B cell (primary cell): ENCODE results near the gene DCDC2C. TPM values are rescaled to one million over a fixed set of nuclear protein-coding genes. Genes with fewer than 3 reads are reported as not detected.

Experiments used
- ATAC-seq: fragments of 200-7000 bp; cut with Tn5 transposase; one replicate; pipeline ENCODE4 v1.10.0; 2021; ENCODE audit warnings: low read depth, mild to moderate bottlenecking, moderate number of reproducible peaks, moderate library complexity
- CTCF ChIA-PET: fragments of 350-600 bp; sonication (Branson Sonifier 250); formaldehyde crosslinking; loops from one replicate; lab custom pipeline; 2021; ENCODE audit warnings: antibody characterized with exemption, inconsistent platforms; lab: Charles Lee
- POLR2A ChIA-PET: fragments of 350-600 bp; sonication (Branson Sonifier 250); formaldehyde crosslinking; loops from one replicate; lab custom pipeline; 2021; ENCODE audit warnings: antibody characterized with exemption; lab: Charles Lee
- DNase-seq: peaks from one replicate; pipeline ENCODE4 v3.0.0; 2013
- H2AFZ ChIP-seq: 2 replicates; pipeline ENCODE4 v1.6.1; 2012; ENCODE audit warnings: mild to moderate bottlenecking, low read depth, low read length; ENCODE audit not compliant: insufficient read depth, poor library complexity, severe bottlenecking
- H3K27ac ChIP-seq, 2 donors: 1 replicate in 1 of 2; 2 replicates in 1 of 2; pipeline ENCODE4 v1.5.1; 2012 to 2013; ENCODE audit warnings: low read length in 2 of 2, mild to moderate bottlenecking in 2 of 2, moderate library complexity in 1 of 2
- H3K27me3 ChIP-seq, 4 experiments: fragments of 200-600 bp in 1 of 4; sonication (generic) in 1 of 4; replicated peaks in 1 of 4; 1 replicate in 2 of 4; 2 replicates in 2 of 4; pipeline versions ENCODE4 v1.6.1 to v1.7.0; 2013 to 2016; ENCODE audit warnings: low read length in 3 of 4, mild to moderate bottlenecking in 2 of 4, mixed read lengths in 1 of 4, moderate library complexity in 1 of 4; ENCODE audit not compliant: insufficient read depth in 4 of 4, control insufficient read depth in 3 of 4; ENCODE audit errors: control extremely low read depth in 1 of 4
- H3K36me3 ChIP-seq, 2 experiments: replicated peaks in 1 of 2; 1 replicate in 1 of 2; 2 replicates in 1 of 2; pipeline versions ENCODE4 v1.6.1 to v1.7.1; 2013; ENCODE audit warnings: low read length in 1 of 2; ENCODE audit not compliant: insufficient read depth in 2 of 2, control insufficient read depth in 1 of 2; ENCODE audit errors: control extremely low read depth in 1 of 2, extremely low read depth in 1 of 2
- H3K4me1 ChIP-seq, 2 donors: fragments of 200-600 bp in 1 of 2; sonication (generic) in 1 of 2; 1 replicate in 1 of 2; 2 replicates in 1 of 2; pipeline versions ENCODE4 v1.5.1 to v1.6.1; 2013 to 2017; ENCODE audit warnings: low read length in 2 of 2; ENCODE audit not compliant: control insufficient read depth in 2 of 2, insufficient read depth in 2 of 2
- H3K4me2 ChIP-seq: replicated peaks from 2 replicates; pipeline ENCODE3; 2012; ENCODE audit warnings: mild to moderate bottlenecking, low read depth, low read length; ENCODE audit not compliant: poor library complexity, severe bottlenecking
- H3K4me3 ChIP-seq, 5 experiments: fragments of 200-600 bp in 1 of 5; sonication (generic) in 1 of 5; 1 replicate in 3 of 5; 2 replicates in 2 of 5; pipeline versions ENCODE4 v1.5.1 to v1.7.0; 2011 to 2016; ENCODE audit warnings: low read length in 4 of 5, mild to moderate bottlenecking in 4 of 5, low read depth in 2 of 5, control low read depth in 1 of 5, moderate library complexity in 1 of 5; ENCODE audit not compliant: insufficient read depth in 1 of 5; ENCODE audit errors: control extremely low read depth in 1 of 5, extremely low read depth in 1 of 5
- H3K79me2 ChIP-seq: fragments of 200-600 bp; sonication (generic); one replicate; pipeline ENCODE4 v1.6.0; 2016; ENCODE audit warnings: low read length; ENCODE audit not compliant: control insufficient read depth, insufficient read depth
- H3K9ac ChIP-seq: fragments of 200-600 bp; sonication (generic); 2 replicates; pipeline ENCODE4 v1.6.1; 2017; ENCODE audit warnings: mild to moderate bottlenecking, low read length, moderate library complexity
- H3K9me3 ChIP-seq, 3 donors: one replicate each; pipeline versions ENCODE4 v1.6.1 to v1.7.1; 2013; ENCODE audit warnings: low read length in 2 of 3; ENCODE audit not compliant: control insufficient read depth in 2 of 3, insufficient read depth in 1 of 3; ENCODE audit errors: control extremely low read depth in 1 of 3
- H4K20me1 ChIP-seq: 2 replicates; pipeline ENCODE4 v1.6.0; 2012; ENCODE audit warnings: mild to moderate bottlenecking, low read length; ENCODE audit not compliant: insufficient read depth, control insufficient read depth, poor library complexity, severe bottlenecking
- H3K27ac Mint-ChIP-seq: one replicate; pipeline ENCODE4 v1.8.0; 2021; ENCODE audit warnings: mixed read lengths
- H3K27me3 Mint-ChIP-seq: one replicate; pipeline ENCODE4 v1.8.0; 2021; ENCODE audit warnings: mixed read lengths
- H3K4me1 Mint-ChIP-seq: one replicate; pipeline ENCODE4 v1.8.0; 2021; ENCODE audit warnings: mixed read lengths
- H3K4me3 Mint-ChIP-seq: one replicate; pipeline ENCODE4 v1.8.0; 2021; ENCODE audit warnings: mixed read lengths
- H3K9me3 Mint-ChIP-seq: one replicate; pipeline ENCODE4 v1.8.0; 2022; ENCODE audit warnings: mixed read lengths; ENCODE audit not compliant: insufficient read depth
- CTCF ChIP-seq: fragments of 200-600 bp; IDR thresholded peaks from one replicate; pipeline ENCODE4 v1.8.0; 2022; ENCODE audit warnings: antibody characterized with exemption, mild to moderate bottlenecking
- EZH2 ChIP-seq: IDR thresholded peaks from 2 replicates; pipeline ENCODE4 v1.6.1; 2012; ENCODE audit warnings: borderline replicate concordance, low read depth, mild to moderate bottlenecking, moderate library complexity, low read length; ENCODE audit not compliant: insufficient read depth, poor library complexity, severe bottlenecking
- WGBS: methylation state at CpG from one replicate; pipeline ENCODE4 v1.1.5; 2013; ENCODE audit warnings: missing lambda C conversion rate; ENCODE audit not compliant: insufficient coverage; 5-methylcytosine and 5-hydroxymethylcytosine counted together
- intact Hi-C: fragments of 100-400 bp; cut with micrococcal nuclease; formaldehyde crosslinking; loops from one replicate; pipeline ENCODE4 v1.10.0; 2022
- polyA plus RNA-seq: library from polyadenylated mRNA; depleted of rRNA; stranded (reverse); fragments of >200 nt; gene quantifications from 2 replicates; pipeline ENCODE4 v1.2.3, GENCODE V29; 2012
- total RNA-seq, 2 donors: library from RNA; stranded (reverse); fragments of 120-200 nt in 1 of 2; gene quantifications; 1 replicate in 1 of 2; 2 replicates in 1 of 2; pipeline versions ENCODE4 v1.2.3 to v1.2.4, GENCODE V29; 2013 to 2022

DCDC2C gene
- total and polyA plus RNA-seq, 2 donors (not counting 1 experiment from before 2014, with no cell fraction given), result not detected

GRCh38 chr2:3682811-3683210 is 20.6 kb upstream of the DCDC2C start:
- Mint-ChIP-seq H3K27me3 (peaks cover 14% of the 10 kb centered on the region), H3K9me3 (peaks cover 3% of the 10 kb centered on the region), H3K27ac (no peak overlapping the region), H3K4me3 (no peak overlapping the region), H3K4me1 (no peaks in the 10 kb centered on the region)
- H3K4me2 ChIP-seq, result no peak overlapping the region
- intact Hi-C loops, result no loop called here
- ChIA-PET CTCF (no interaction called here), POLR2A (no interaction called here)
- TF ChIP-seq CTCF (no peak), EZH2 (no peak)
- no peak overlapping the region for H3K4me3 ChIP-seq
- H3K27ac ChIP-seq, result no peak overlapping the region
- H4K20me1 ChIP-seq, result no peaks in the 10 kb centered on the region
- no peaks in the 10 kb centered on the region for H3K36me3 ChIP-seq
- H3K4me1 ChIP-seq, result no peaks in the 10 kb centered on the region
- 47% methylated on average over 3 of the region's 6 CpGs for WGBS
- H3K9ac ChIP-seq, result no peak overlapping the region
- H2AFZ ChIP-seq, result no peak overlapping the region
- H3K79me2 ChIP-seq, result no peaks in the 10 kb centered on the region
- ATAC-seq (no peak), DNase-seq (no peak)
- no peaks in the 10 kb centered on the region for H3K27me3 ChIP-seq
- H3K9me3 ChIP-seq, result peaks cover 0 to 1% (median 0%) of the 10 kb centered on the region in 3 donors

- WGBS, result no CpG with 5 or more reads among the region's 3 CpGs
Measured at GRCh38 chr2:3683748-3684454, 19.5 kb upstream of the DCDC2C start.

More at GRCh38 chr2:3683748-3684454, 19.5 kb upstream of the DCDC2C start:
- no peaks in the 10 kb centered on the region for H4K20me1 ChIP-seq
- H2AFZ ChIP-seq, result no peak overlapping the region
- H3K4me2 ChIP-seq, result no peak overlapping the region
- TF ChIP-seq CTCF (no peak), EZH2 (no peak)
- Mint-ChIP-seq H3K4me3 (no peak overlapping the region), H3K9me3 (peaks cover 3% of the 10 kb centered on the region), H3K27ac (no peak overlapping the region), H3K27me3 (peaks cover 18% of the 10 kb centered on the region), H3K4me1 (no peaks in the 10 kb centered on the region)
- no peak for DNase-seq
- ChIA-PET CTCF (no interaction called here), POLR2A (no interaction called here)
- H3K9ac ChIP-seq, result no peak overlapping the region
- no peaks in the 10 kb centered on the region for H3K27me3 ChIP-seq
- no peak overlapping the region for H3K27ac ChIP-seq
- ATAC-seq, result no peak
- intact Hi-C loops, result no loop called here
- H3K79me2 ChIP-seq, result no peaks in the 10 kb centered on the region
- peaks cover 0 to 7% (median 0%) of the 10 kb centered on the region in 3 donors for H3K9me3 ChIP-seq
- no peaks in the 10 kb centered on the region for H3K4me1 ChIP-seq
- no peaks in the 10 kb centered on the region for H3K36me3 ChIP-seq
- H3K4me3 ChIP-seq, result no peak overlapping the region
